H1 (cell line): Measurements from ENCODE around the gene SEL1L3. TPM values are rescaled to one million over a fixed set of nuclear protein-coding genes. Genes with fewer than 3 reads are reported as not detected.

ENCODE experiments used
- CTCF ChIA-PET: fragments of 300-600 bp; sonication (Branson Sonifier 250); formaldehyde crosslinking; loops from one replicate; lab custom pipeline; 2021; ENCODE audit not compliant: partially characterized antibody; lab: Charles Lee
- POLR2A ChIA-PET: fragments of 300-600 bp; sonication (Branson Sonifier 250); formaldehyde crosslinking; loops from one replicate; lab custom pipeline; 2021; ENCODE audit warnings: inconsistent platforms; ENCODE audit not compliant: partially characterized antibody; lab: Charles Lee
- DNase-seq, 2 experiments: peaks; one replicate each; pipeline versions ENCODE4 v3.0.0 to v3.0.0-alpha.2; 2010 to 2022; ENCODE audit warnings: low spot score in 2 of 2, low read depth in 1 of 2, mixed read lengths in 1 of 2
- FAIRE-seq: peaks from 2 replicates; lab custom pipeline; 2011; peaks lifted over from hg19 to GRCh38; lab: Jason Lieb, UNC
- H2AFZ ChIP-seq: 2 replicates; pipeline ENCODE4 v1.8.1; 2012; ENCODE audit warnings: low read length, inconsistent platforms
- H2AK5ac ChIP-seq: 2 replicates; pipeline ENCODE4 v1.6.1; 2013; ENCODE audit warnings: low read depth, low read length
- H2BK120ac ChIP-seq: replicated peaks from 2 replicates; pipeline ENCODE3; 2013; ENCODE audit warnings: low read depth, low read length, inconsistent platforms
- H2BK12ac ChIP-seq: 2 replicates; pipeline ENCODE4 v1.6.1; 2013; ENCODE audit warnings: low read depth, low read length
- H2BK15ac ChIP-seq: 2 replicates; pipeline ENCODE4 v1.6.1; 2013; ENCODE audit warnings: low read length
- H2BK20ac ChIP-seq: 2 replicates; pipeline ENCODE4 v1.6.1; 2013; ENCODE audit warnings: low read length
- H2BK5ac ChIP-seq: 2 replicates; pipeline ENCODE4 v1.6.1; 2013; ENCODE audit warnings: low read depth, low read length
- H3K14ac ChIP-seq: 2 replicates; pipeline ENCODE4 v1.6.1; 2013; ENCODE audit warnings: inconsistent platforms; ENCODE audit not compliant: insufficient read length
- H3K18ac ChIP-seq: 2 replicates; pipeline ENCODE4 v1.6.1; 2013; ENCODE audit warnings: low read length; ENCODE audit errors: extremely low read depth
- H3K23ac ChIP-seq: 2 replicates; pipeline ENCODE4 v1.6.1; 2013; ENCODE audit warnings: inconsistent platforms; ENCODE audit not compliant: insufficient read length
- H3K23me2 ChIP-seq: 2 replicates; pipeline ENCODE4 v1.6.1; 2013; ENCODE audit warnings: low read depth, low read length
- H3K27ac ChIP-seq: 2 replicates; pipeline ENCODE4 v1.6.1; 2011; ENCODE audit warnings: low read depth, low read length, inconsistent platforms
- H3K27me3 ChIP-seq, 4 experiments: replicated peaks in 1 of 4; 1 replicate in 1 of 4; 2 replicates in 3 of 4; pipeline versions ENCODE4 v1.6.1 to v1.8.1; 2011 to 2013; ENCODE audit warnings: low read length in 3 of 4, mild to moderate bottlenecking in 3 of 4, inconsistent platforms in 2 of 4, mixed read lengths in 2 of 4, moderate library complexity in 1 of 4; ENCODE audit not compliant: control insufficient read depth in 3 of 4, insufficient read depth in 3 of 4; ENCODE audit errors: extremely low read depth in 1 of 4
- H3K36me3 ChIP-seq, 4 experiments: 2 replicates each; pipeline versions ENCODE4 v1.6.1 to v1.8.1; 2011 to 2013; ENCODE audit warnings: mild to moderate bottlenecking in 4 of 4, low read length in 3 of 4, moderate library complexity in 2 of 4, control low read depth in 1 of 4, inconsistent platforms in 1 of 4; ENCODE audit not compliant: insufficient read depth in 4 of 4, control insufficient read depth in 2 of 4
- H3K4ac ChIP-seq: replicated peaks from 2 replicates; pipeline ENCODE3; 2013; ENCODE audit warnings: low read length, low read depth, mixed read lengths, inconsistent platforms; ENCODE audit not compliant: insufficient read length
- H3K4me1 ChIP-seq, 4 experiments: replicated peaks in 1 of 4; 1 replicate in 1 of 4; 2 replicates in 3 of 4; pipeline versions ENCODE4 v1.6.1 to v1.8.1; 2011 to 2013; ENCODE audit warnings: low read length in 3 of 4, inconsistent platforms in 2 of 4, mixed read lengths in 1 of 4; ENCODE audit not compliant: insufficient read depth in 4 of 4, control insufficient read depth in 3 of 4
- H3K4me2 ChIP-seq, 2 experiments: 2 replicates each; pipeline versions ENCODE4 v1.6.1 to v1.8.1; 2011 to 2013; ENCODE audit warnings: low read depth in 2 of 2, low read length in 2 of 2, control low read depth in 1 of 2, inconsistent platforms in 1 of 2, mild to moderate bottlenecking in 1 of 2; ENCODE audit not compliant: insufficient read depth in 1 of 2
- H3K4me3 ChIP-seq, 4 experiments: fragments of 200-600, 300-600 bp in 1 of 4; sonication (generic), shearing (Covaris generic), sonication (Bioruptor Twin) in 1 of 4; 2 replicates each; pipeline versions ENCODE4 v1.5.1 to v1.8.1; 2011 to 2016; ENCODE audit warnings: low read length in 4 of 4, low read depth in 3 of 4, control low read depth in 2 of 4, inconsistent platforms in 2 of 4, mild to moderate bottlenecking in 2 of 4, mixed read lengths in 1 of 4, moderate library complexity in 1 of 4; ENCODE audit not compliant: insufficient read depth in 2 of 4; ENCODE audit errors: extremely low read depth in 1 of 4
- H3K56ac ChIP-seq: replicated peaks from 2 replicates; pipeline ENCODE3; 2013; ENCODE audit warnings: low read depth, mild to moderate bottlenecking, mixed read lengths, low read length, inconsistent platforms; ENCODE audit not compliant: insufficient read length
- H3K79me1 ChIP-seq: 2 replicates; pipeline ENCODE4 v1.6.1; 2013; ENCODE audit warnings: low read depth, low read length, control low read depth
- H3K79me2 ChIP-seq, 2 experiments: 2 replicates each; pipeline versions ENCODE4 v1.6.1 to v1.8.1; 2012 to 2013; ENCODE audit warnings: low read length in 2 of 2, mild to moderate bottlenecking in 2 of 2, inconsistent platforms in 1 of 2; ENCODE audit not compliant: insufficient read depth in 2 of 2, control insufficient read depth in 1 of 2
- H3K9ac ChIP-seq, 4 experiments: replicated peaks in 1 of 4; 1 replicate in 1 of 4; 2 replicates in 3 of 4; pipeline versions ENCODE4 v1.6.1 to v1.8.1; 2011 to 2013; ENCODE audit warnings: low read depth in 3 of 4, low read length in 3 of 4, control low read depth in 2 of 4, mild to moderate bottlenecking in 2 of 4, moderate library complexity in 2 of 4, inconsistent platforms in 1 of 4; ENCODE audit errors: extremely low read depth in 1 of 4
- H3K9me3 ChIP-seq, 2 experiments: 2 replicates each; pipeline versions ENCODE4 v1.6.1 to v1.8.1; 2012 to 2013; ENCODE audit warnings: mild to moderate bottlenecking in 2 of 2, moderate library complexity in 2 of 2, control low read depth in 1 of 2, inconsistent platforms in 1 of 2, low read depth in 1 of 2, low read length in 1 of 2, mixed read lengths in 1 of 2; ENCODE audit not compliant: insufficient read depth in 2 of 2
- H4K20me1 ChIP-seq, 2 experiments: replicated peaks in 1 of 2; 2 replicates each; pipeline versions ENCODE3 to v1.8.1; 2011 to 2013; ENCODE audit warnings: inconsistent platforms in 2 of 2, low read length in 2 of 2, mild to moderate bottlenecking in 1 of 2; ENCODE audit not compliant: insufficient read depth in 2 of 2, control insufficient read depth in 1 of 2
- H4K5ac ChIP-seq: 2 replicates; pipeline ENCODE4 v1.6.1; 2013; ENCODE audit warnings: low read length, low read depth, mixed read lengths, inconsistent platforms; ENCODE audit not compliant: insufficient read length
- H4K8ac ChIP-seq: 2 replicates; pipeline ENCODE4 v1.8.0; 2013; ENCODE audit warnings: mild to moderate bottlenecking, moderate library complexity, low read length, inconsistent platforms; ENCODE audit not compliant: insufficient read depth; ENCODE audit errors: extremely low read depth
- H4K91ac ChIP-seq: replicated peaks from 2 replicates; pipeline ENCODE3; 2013; ENCODE audit warnings: low read length, mixed read lengths, inconsistent platforms; ENCODE audit not compliant: insufficient read length
- CEBPB ChIP-seq: IDR thresholded peaks from 2 replicates; pipeline ENCODE4 v1.6.1; 2012; ENCODE audit warnings: low read depth, low read length
- TAF7 ChIP-seq: optimal IDR thresholded peaks from 2 replicates; pipeline ENCODE3; 2011; ENCODE audit warnings: low read depth, mild to moderate bottlenecking, inconsistent platforms, low read length, moderate library complexity, borderline replicate concordance
- WGBS, 2 experiments: shearing (Covaris generic) in 1 of 2; methylation state at CpG; one replicate each; pipeline versions ENCODE4 v1.1.6 to v1.1.7; 2013 to 2015; ENCODE audit warnings: low lambda C conversion rate in 2 of 2, mixed read lengths in 2 of 2, inconsistent platforms in 1 of 2, low coverage in 1 of 2, missing lambda C conversion rate in 1 of 2; ENCODE audit not compliant: insufficient replicate concordance in 2 of 2, insufficient coverage in 1 of 2, insufficient read length in 1 of 2; ENCODE audit errors: extremely low coverage in 1 of 2, missing lambda C conversion rate in 1 of 2; 5-methylcytosine and 5-hydroxymethylcytosine counted together
- polyA plus RNA-seq, 7 experiments: library from polyadenylated mRNA; depleted of rRNA in 3 of 7; stranded (reverse) in 5 of 7; unstranded in 2 of 7; fragments of >200 nt in 5 of 7; fragments of 200-250 nt in 2 of 7; gene quantifications; 1 replicate in 5 of 7; 2 replicates in 1 of 7; 4 replicates in 1 of 7; pipeline versions ENCODE4 v1.2.1 to v1.2.3, GENCODE V29; 2011 to 2013; ENCODE audit warnings: missing spikeins in 2 of 7, mixed read lengths in 2 of 7
- total RNA-seq: library from RNA; stranded (reverse); fragmentation: NEBNext Ultra II Directional; extraction: Animal tissue kit (Norgen Biotek cat#: 25700); gene quantifications from 2 replicates; pipeline ENCODE4 v1.2.1, GENCODE V29; 2021

Gene SEL1L3
- total and polyA plus RNA-seq, 2 of the 8 experiments (the other 6 are each of a cell fraction or from before 2014, with no cell fraction given) = 18.2 to 54.0 TPM

GRCh38 chr4:25817059-25817681 lies 45.6 kb downstream of the SEL1L3 start:
- no peak overlapping the region for H4K91ac ChIP-seq
- ChIA-PET CTCF (interaction anchor here (1.0 kb wide), 1 partner anchor 25 kb away, joined by 3 read pairs; no protein-coding TSS in a partner anchor), POLR2A (no interaction called here)
- no peak overlapping the region for H2AFZ ChIP-seq
- H2AK5ac ChIP-seq = no peak overlapping the region
- no peak overlapping the region for H4K5ac ChIP-seq
- no peaks in the 10 kb centered on the region for H3K9me3 ChIP-seq
- no peak overlapping the region for H2BK15ac ChIP-seq
- H3K23me2 ChIP-seq = no peaks in the 10 kb centered on the region
- no peak overlapping the region for H4K8ac ChIP-seq
- no peak overlapping the region for H3K4me3 ChIP-seq
- no peak overlapping the region for H3K4me2 ChIP-seq
- H3K4ac ChIP-seq = no peak overlapping the region
- 88% methylated on average over 8 of the region's 8 CpGs; no CpG with 5 or more reads in 1 of the 2 experiments for WGBS, 2 experiments
- H3K79me1 ChIP-seq = no peaks in the 10 kb centered on the region
- no peak for TF ChIP-seq CEBPB
- TF ChIP-seq TAF7 = no peak
- no peak overlapping the region for H3K18ac ChIP-seq
- no peak overlapping the region for H2BK20ac ChIP-seq
- no peak overlapping the region for H2BK120ac ChIP-seq
- no peaks in the 10 kb centered on the region; a peak in 1 of 7 replicates for H3K27me3 ChIP-seq
- H3K79me2 ChIP-seq = no peaks in the 10 kb centered on the region
- H3K36me3 ChIP-seq = peaks cover 0 to 30% (median 12%) of the 10 kb centered on the region in 4 experiments; a peak in 6 of 8 replicates
- FAIRE-seq (no peak), DNase-seq (no peak)
- H2BK5ac ChIP-seq = no peak overlapping the region
- H2BK12ac ChIP-seq = no peak overlapping the region
- H3K56ac ChIP-seq = no peak overlapping the region
- no peak overlapping the region for H3K9ac ChIP-seq
- no peak overlapping the region for H3K14ac ChIP-seq
- H4K20me1 ChIP-seq = no peaks in the 10 kb centered on the region
- no peak overlapping the region for H3K23ac ChIP-seq
- H3K27ac ChIP-seq = no peak overlapping the region
- H3K4me1 ChIP-seq = peaks cover 0 to 6% (median 4%) of the 10 kb centered on the region in 4 experiments; a peak in 5 of 7 replicates
